SK-N-SH (cell line): ENCODE results near the gene C17orf67.

Source experiments
- GABPA ChIP-seq: IDR thresholded peaks from 2 replicates; pipeline ENCODE4 v1.4.0; 2012; ENCODE audit warnings: low read depth, mild to moderate bottlenecking
- TF ChIP-seq, protein P1 (sequence below): fragments of 200-600 bp; sonication (generic); IDR thresholded peaks from 2 replicates; pipeline ENCODE4 v1.6.1; 2017; ENCODE audit warnings: antibody characterized with exemption, mild to moderate bottlenecking, moderate library complexity

DNA sequence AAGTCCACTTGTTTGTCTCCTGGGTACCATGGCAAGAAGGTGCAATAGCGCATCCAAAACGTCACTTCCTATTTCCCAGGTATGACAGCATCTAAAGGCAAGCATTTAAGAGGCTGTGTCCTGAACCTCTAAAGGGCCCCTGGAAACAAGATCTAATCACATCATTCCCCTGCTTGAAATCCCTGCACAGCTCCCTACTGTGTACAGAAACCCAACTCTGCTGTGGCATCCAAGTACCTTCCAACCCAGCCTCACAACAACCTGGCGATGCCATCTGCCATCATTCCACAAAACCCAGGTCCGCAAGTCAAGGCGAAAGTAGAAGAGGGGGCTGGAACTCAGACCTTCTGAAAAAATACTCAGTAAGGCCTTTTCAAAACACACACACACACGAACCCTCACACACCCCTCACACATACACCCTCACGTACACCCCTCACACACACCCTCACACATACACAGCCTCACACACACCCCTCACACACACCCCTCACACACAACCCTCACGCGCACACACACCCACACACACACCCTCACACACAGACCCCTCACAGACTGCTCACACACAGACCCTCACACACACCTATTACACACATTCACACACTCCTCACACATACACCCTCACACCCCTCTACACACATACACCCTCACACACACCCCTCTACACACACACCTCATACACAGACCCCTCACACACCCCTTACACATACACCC is 24.5 kb downstream of the C17orf67 start:
- no peak for TF ChIP-seq GABPA
- TF ChIP-seq, protein P1, sequence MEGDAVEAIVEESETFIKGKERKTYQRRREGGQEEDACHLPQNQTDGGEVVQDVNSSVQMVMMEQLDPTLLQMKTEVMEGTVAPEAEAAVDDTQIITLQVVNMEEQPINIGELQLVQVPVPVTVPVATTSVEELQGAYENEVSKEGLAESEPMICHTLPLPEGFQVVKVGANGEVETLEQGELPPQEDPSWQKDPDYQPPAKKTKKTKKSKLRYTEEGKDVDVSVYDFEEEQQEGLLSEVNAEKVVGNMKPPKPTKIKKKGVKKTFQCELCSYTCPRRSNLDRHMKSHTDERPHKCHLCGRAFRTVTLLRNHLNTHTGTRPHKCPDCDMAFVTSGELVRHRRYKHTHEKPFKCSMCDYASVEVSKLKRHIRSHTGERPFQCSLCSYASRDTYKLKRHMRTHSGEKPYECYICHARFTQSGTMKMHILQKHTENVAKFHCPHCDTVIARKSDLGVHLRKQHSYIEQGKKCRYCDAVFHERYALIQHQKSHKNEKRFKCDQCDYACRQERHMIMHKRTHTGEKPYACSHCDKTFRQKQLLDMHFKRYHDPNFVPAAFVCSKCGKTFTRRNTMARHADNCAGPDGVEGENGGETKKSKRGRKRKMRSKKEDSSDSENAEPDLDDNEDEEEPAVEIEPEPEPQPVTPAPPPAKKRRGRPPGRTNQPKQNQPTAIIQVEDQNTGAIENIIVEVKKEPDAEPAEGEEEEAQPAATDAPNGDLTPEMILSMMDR = no peak
